GM12891 (cell line): ENCODE results near the gene KRTAP12-3.
"Not testable (repeated sequence)": the region's sequence is repeated elsewhere in the genome, so short reads cannot be mapped to it uniquely, and the experiment has no call there.

ENCODE experiments used
- DNase-seq: peaks from one replicate; pipeline ENCODE4 v3.0.0; 2011; ENCODE audit warnings: low spot score; ENCODE audit not compliant: insufficient read length
- FAIRE-seq: peaks from 2 replicates; lab custom pipeline; 2011; peaks lifted over from hg19 to GRCh38; lab: Jason Lieb, UNC
- PAX5 ChIP-seq: IDR thresholded peaks from 2 replicates; pipeline ENCODE4 v1.6.1; 2011; ENCODE audit warnings: low read length, moderate library complexity, mild to moderate bottlenecking; ENCODE audit not compliant: insufficient read depth, severe bottlenecking
- POLR2A ChIP-seq: IDR thresholded peaks from 2 replicates; pipeline ENCODE4 v1.6.1; 2011; ENCODE audit warnings: low read depth, low read length, control low read depth
- POLR2AphosphoS5 ChIP-seq: IDR thresholded peaks from 2 replicates; pipeline ENCODE4 v1.6.1; 2011; ENCODE audit warnings: low read depth, low read length, control low read depth
- POU2F2 ChIP-seq: IDR thresholded peaks from 2 replicates; pipeline ENCODE4 v1.6.1; 2011; ENCODE audit warnings: low read depth, mild to moderate bottlenecking, control low read depth, low read length, moderate library complexity
- SPI1 ChIP-seq: IDR thresholded peaks from 2 replicates; pipeline ENCODE4 v1.6.1; 2011; ENCODE audit warnings: low read depth, low read length, control low read depth
- TAF1 ChIP-seq: IDR thresholded peaks from 2 replicates; pipeline ENCODE4 v1.6.1; 2011; ENCODE audit warnings: low read depth, low read length, control low read depth

Gene KRTAP12-3

GRCh38 chr21:44696572-44696971, 38.8 kb downstream of the KRTAP12-3 start:
- FAIRE-seq (no peak), DNase-seq (no peak)
- TF ChIP-seq POU2F2, result no peak
- TF ChIP-seq SPI1, result no peak
- TF ChIP-seq TAF1, result no peak
- TF ChIP-seq POLR2A, result no peak
- no peak for TF ChIP-seq PAX5
- TF ChIP-seq POLR2AphosphoS5, result no peak

- not testable (repeated sequence) for FAIRE-seq, DNase-seq
These were observed 39.6 kb downstream of the KRTAP12-3 start, which contains the start of gene KRTAP10-12 for GRCh38 chr21:44697172-44697810. Gene KRTAP10-12, plus strand, starts transcription at chr21:44697172. Its CDS starts 30 bp downstream, at chr21:44697202.

- FAIRE-seq, result no peak
- TF ChIP-seq TAF1 (no peak), POU2F2 (no peak), PAX5 (no peak), SPI1 (no peak), POLR2AphosphoS5 (no peak), POLR2A (no peak)
- DNase-seq, result no peak
These were observed 40.3 kb downstream of the KRTAP12-3 start for GRCh38 chr21:44697811-44698734.

- FAIRE-seq, result no peak
- no peak for DNase-seq
- TF ChIP-seq SPI1 (no peak), TAF1 (no peak), PAX5 (no peak), POU2F2 (no peak), POLR2AphosphoS5 (no peak)
These were observed 41.8 kb downstream of the KRTAP12-3 start for GRCh38 chr21:44699502-44700001.

- TF ChIP-seq TAF1 (no peak), PAX5 (no peak), POU2F2 (no peak), POLR2AphosphoS5 (no peak), POLR2A (no peak), SPI1 (no peak)
- FAIRE-seq (no peak), DNase-seq (no peak)
These were observed 42.6 kb downstream of the KRTAP12-3 start for GRCh38 chr21:44700101-44701022.

- no peak for FAIRE-seq
- no peak for DNase-seq
- no peak for TF ChIP-seq SPI1
- no peak for TF ChIP-seq TAF1
- no peak for TF ChIP-seq POLR2A
- TF ChIP-seq POLR2AphosphoS5, result no peak
- no peak for TF ChIP-seq PAX5
- no peak for TF ChIP-seq POU2F2
These were observed 43.3 kb downstream of the KRTAP12-3 start for GRCh38 chr21:44701023-44701400.

- no peak for DNase-seq
- FAIRE-seq, result no peak
- TF ChIP-seq TAF1, result no peak
- TF ChIP-seq POLR2AphosphoS5, result no peak
- no peak for TF ChIP-seq POU2F2
- TF ChIP-seq PAX5, result no peak
- no peak for TF ChIP-seq POLR2A
- TF ChIP-seq SPI1, result no peak
These were observed 43.8 kb downstream of the KRTAP12-3 start for GRCh38 chr21:44701541-44701940.

- DNase-seq (no peak), FAIRE-seq (no peak)
These were observed 44.6 kb downstream of the KRTAP12-3 start for GRCh38 chr21:44702111-44702972.

More at GRCh38 chr21:44702111-44702972, 44.6 kb downstream of the KRTAP12-3 start:
- TF ChIP-seq POLR2AphosphoS5 (no peak), SPI1 (no peak)
